Measurements from ENCODE around the gene FAP.

- TF ChIP-seq, protein P1, sequence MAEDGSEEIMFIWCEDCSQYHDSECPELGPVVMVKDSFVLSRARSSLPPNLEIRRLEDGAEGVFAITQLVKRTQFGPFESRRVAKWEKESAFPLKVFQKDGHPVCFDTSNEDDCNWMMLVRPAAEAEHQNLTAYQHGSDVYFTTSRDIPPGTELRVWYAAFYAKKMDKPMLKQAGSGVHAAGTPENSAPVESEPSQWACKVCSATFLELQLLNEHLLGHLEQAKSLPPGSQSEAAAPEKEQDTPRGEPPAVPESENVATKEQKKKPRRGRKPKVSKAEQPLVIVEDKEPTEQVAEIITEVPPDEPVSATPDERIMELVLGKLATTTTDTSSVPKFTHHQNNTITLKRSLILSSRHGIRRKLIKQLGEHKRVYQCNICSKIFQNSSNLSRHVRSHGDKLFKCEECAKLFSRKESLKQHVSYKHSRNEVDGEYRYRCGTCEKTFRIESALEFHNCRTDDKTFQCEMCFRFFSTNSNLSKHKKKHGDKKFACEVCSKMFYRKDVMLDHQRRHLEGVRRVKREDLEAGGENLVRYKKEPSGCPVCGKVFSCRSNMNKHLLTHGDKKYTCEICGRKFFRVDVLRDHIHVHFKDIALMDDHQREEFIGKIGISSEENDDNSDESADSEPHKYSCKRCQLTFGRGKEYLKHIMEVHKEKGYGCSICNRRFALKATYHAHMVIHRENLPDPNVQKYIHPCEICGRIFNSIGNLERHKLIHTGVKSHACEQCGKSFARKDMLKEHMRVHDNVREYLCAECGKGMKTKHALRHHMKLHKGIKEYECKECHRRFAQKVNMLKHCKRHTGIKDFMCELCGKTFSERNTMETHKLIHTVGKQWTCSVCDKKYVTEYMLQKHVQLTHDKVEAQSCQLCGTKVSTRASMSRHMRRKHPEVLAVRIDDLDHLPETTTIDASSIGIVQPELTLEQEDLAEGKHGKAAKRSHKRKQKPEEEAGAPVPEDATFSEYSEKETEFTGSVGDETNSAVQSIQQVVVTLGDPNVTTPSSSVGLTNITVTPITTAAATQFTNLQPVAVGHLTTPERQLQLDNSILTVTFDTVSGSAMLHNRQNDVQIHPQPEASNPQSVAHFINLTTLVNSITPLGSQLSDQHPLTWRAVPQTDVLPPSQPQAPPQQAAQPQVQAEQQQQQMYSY (CRISPR knock-in tag; IDR thresholded peaks at IDR 0.05), result no peak
- TF ChIP-seq, protein P2, sequence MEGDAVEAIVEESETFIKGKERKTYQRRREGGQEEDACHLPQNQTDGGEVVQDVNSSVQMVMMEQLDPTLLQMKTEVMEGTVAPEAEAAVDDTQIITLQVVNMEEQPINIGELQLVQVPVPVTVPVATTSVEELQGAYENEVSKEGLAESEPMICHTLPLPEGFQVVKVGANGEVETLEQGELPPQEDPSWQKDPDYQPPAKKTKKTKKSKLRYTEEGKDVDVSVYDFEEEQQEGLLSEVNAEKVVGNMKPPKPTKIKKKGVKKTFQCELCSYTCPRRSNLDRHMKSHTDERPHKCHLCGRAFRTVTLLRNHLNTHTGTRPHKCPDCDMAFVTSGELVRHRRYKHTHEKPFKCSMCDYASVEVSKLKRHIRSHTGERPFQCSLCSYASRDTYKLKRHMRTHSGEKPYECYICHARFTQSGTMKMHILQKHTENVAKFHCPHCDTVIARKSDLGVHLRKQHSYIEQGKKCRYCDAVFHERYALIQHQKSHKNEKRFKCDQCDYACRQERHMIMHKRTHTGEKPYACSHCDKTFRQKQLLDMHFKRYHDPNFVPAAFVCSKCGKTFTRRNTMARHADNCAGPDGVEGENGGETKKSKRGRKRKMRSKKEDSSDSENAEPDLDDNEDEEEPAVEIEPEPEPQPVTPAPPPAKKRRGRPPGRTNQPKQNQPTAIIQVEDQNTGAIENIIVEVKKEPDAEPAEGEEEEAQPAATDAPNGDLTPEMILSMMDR (IDR thresholded peaks at IDR 0.05), result no peak
- no peak for TF ChIP-seq JUN (CRISPR knock-in tag; IDR thresholded peaks at IDR 0.05)
These were observed 87.1 kb downstream of the FAP start for GRCh38 chr2:162156149-162156548.

Measured in WTC11 (cell line).